ENCODE results near the gene RNF14.

- TF ChIP-seq ZNF274 (IDR thresholded peaks at IDR 0.05; ENCODE audit: low read depth, low read length) (no peak), POLR2A (IDR thresholded peaks at IDR 0.05; ENCODE audit: borderline replicate concordance, extremely low read depth, insufficient read depth, insufficient read length) (no peak), JUND (IDR thresholded peaks at IDR 0.05) (no peak), ZFX (IDR thresholded peaks at IDR 0.05) (no peak), ELF1 (IDR thresholded peaks at IDR 0.05; ENCODE audit: borderline replicate concordance, low read depth) (no peak), EZH2 (IDR thresholded peaks at IDR 0.05) (no peak), POLR2AphosphoS5 (IDR thresholded peaks at IDR 0.05; ENCODE audit: low read depth, low read length) (no peak), FOSL1 (IDR thresholded peaks at IDR 0.05; ENCODE audit: low read depth) (no peak), CEBPB (IDR thresholded peaks at IDR 0.05; ENCODE audit: low read depth) (no peak), ATF3 (IDR thresholded peaks at IDR 0.05) (no peak)
- TF ChIP-seq, protein P1, sequence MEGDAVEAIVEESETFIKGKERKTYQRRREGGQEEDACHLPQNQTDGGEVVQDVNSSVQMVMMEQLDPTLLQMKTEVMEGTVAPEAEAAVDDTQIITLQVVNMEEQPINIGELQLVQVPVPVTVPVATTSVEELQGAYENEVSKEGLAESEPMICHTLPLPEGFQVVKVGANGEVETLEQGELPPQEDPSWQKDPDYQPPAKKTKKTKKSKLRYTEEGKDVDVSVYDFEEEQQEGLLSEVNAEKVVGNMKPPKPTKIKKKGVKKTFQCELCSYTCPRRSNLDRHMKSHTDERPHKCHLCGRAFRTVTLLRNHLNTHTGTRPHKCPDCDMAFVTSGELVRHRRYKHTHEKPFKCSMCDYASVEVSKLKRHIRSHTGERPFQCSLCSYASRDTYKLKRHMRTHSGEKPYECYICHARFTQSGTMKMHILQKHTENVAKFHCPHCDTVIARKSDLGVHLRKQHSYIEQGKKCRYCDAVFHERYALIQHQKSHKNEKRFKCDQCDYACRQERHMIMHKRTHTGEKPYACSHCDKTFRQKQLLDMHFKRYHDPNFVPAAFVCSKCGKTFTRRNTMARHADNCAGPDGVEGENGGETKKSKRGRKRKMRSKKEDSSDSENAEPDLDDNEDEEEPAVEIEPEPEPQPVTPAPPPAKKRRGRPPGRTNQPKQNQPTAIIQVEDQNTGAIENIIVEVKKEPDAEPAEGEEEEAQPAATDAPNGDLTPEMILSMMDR (IDR thresholded peaks at IDR 0.05 in 2 of 3, conservative IDR thresholded peaks at IDR 0.05 in 1 of 3; ENCODE audit: borderline replicate concordance in 1 of 3, insufficient read depth in 1 of 3, low read depth in 2 of 3, low read length in 2 of 3): no peak
- TF ChIP-seq, protein P2, sequence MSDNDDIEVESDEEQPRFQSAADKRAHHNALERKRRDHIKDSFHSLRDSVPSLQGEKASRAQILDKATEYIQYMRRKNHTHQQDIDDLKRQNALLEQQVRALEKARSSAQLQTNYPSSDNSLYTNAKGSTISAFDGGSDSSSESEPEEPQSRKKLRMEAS (IDR thresholded peaks at IDR 0.05): no peak
- TF ChIP-seq, protein P3, sequence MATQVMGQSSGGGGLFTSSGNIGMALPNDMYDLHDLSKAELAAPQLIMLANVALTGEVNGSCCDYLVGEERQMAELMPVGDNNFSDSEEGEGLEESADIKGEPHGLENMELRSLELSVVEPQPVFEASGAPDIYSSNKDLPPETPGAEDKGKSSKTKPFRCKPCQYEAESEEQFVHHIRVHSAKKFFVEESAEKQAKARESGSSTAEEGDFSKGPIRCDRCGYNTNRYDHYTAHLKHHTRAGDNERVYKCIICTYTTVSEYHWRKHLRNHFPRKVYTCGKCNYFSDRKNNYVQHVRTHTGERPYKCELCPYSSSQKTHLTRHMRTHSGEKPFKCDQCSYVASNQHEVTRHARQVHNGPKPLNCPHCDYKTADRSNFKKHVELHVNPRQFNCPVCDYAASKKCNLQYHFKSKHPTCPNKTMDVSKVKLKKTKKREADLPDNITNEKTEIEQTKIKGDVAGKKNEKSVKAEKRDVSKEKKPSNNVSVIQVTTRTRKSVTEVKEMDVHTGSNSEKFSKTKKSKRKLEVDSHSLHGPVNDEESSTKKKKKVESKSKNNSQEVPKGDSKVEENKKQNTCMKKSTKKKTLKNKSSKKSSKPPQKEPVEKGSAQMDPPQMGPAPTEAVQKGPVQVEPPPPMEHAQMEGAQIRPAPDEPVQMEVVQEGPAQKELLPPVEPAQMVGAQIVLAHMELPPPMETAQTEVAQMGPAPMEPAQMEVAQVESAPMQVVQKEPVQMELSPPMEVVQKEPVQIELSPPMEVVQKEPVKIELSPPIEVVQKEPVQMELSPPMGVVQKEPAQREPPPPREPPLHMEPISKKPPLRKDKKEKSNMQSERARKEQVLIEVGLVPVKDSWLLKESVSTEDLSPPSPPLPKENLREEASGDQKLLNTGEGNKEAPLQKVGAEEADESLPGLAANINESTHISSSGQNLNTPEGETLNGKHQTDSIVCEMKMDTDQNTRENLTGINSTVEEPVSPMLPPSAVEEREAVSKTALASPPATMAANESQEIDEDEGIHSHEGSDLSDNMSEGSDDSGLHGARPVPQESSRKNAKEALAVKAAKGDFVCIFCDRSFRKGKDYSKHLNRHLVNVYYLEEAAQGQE (IDR thresholded peaks at IDR 0.05; ENCODE audit: low read depth): no peak
Measured at GRCh38 chr5:141954194-141954593, 14.7 kb upstream of the RNF14 start.

All from HCT116 (cell line).